ENCODE data around the gene HTRA3.

DNA sequence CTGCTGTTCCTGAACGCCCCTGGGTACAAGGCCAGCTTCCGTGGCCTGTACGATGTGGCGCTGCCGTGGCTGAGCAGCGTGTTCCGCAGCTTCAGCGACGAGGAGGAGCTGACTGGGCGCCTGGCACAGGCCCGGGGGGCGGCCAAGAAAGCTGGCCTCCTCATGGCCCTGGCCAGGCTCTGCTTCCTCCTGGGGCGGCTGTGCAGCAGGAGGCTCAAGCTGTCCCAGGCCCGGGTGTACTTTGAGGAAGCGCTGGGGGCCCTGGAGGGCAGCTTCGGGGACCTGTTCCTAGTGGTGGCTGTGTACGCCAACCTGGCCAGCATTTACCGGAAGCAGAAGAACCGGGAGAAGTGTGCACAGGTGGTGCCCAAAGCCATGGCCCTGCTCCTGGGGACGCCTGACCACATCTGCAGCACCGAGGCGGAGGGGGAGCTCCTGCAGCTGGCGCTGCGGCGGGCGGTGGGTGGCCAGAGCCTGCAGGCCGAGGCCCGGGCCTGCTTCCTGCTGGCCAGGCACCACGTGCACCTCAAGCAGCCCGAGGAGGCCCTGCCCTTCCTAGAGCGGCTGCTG, 42.3 kb upstream of the HTRA3 start:
- TF ChIP-seq CTCF (IDR thresholded peaks at IDR 0.05) (no peak), POLR2A (IDR thresholded peaks at IDR 0.05) (no peak)

Measured in esophagus squamous epithelium (tissue), 4 donors.